ENCODE results near the gene PCGF5.
"Not testable (repeated sequence)": the region's sequence is repeated elsewhere in the genome, so short reads cannot be mapped to it uniquely, and the experiment has no call there.

PCGF5 gene

DNA sequence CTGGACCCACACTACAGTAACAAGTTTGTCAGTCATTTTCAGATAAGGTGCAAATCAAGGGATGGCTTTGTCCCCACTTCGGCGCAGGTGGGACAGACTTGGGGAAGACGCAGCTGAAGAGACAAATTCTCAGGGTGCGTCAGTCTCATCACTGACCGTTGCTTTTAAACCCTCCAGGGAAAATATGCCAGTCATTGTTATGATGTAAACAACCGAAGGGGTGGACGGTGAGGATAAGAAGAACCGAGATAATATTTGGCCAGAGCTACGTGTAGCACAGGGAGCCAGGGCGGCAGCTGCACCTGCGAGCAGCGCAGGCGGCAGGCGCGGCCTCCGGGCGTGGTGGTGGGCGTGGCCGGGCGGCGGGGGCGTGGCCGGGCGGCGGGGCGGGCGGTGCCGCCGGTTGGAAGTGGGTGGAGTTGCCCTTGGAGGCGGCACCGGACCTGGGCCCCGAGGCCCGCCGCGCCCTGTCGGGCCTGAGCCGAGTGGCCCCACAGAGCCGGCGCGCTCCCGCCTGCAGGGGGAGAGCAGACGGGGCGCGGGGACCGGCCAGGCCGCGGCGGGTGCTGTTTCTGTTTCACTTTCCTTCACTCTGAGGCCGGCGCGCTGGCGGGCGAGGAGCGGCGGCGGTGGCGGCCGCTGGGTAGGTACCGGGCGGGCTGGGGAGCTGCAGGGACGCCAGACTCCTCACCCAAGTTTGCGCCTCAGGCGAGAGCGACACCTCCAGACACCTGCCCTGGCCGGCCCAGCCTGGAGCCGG lies at the start of gene PCGF5:
PCGF5 (plus strand) TSS at position 470 of the 760 bp plus-strand sequence. CDS start 2,209 bp downstream, outside the sequence.
- no peak for FAIRE-seq

DNA sequence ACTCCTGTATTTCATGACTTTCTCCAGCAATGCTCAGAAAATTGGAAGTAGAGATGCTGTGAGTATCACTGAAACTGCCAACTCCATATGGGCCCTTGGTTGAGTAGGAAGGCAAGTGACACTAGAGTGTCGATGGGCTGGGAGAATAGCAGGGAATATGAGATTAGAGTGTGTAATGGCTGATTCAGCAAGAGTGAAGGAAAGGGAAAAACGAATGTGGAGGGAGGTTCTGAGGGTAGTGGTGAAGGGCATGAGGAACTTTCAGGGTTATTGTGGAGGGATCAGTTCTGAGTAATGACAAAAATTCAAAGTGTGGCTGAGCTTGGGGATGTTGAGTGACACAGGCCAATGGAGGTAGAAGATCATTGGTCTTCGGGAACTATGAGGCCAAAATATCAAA lies 49.0 kb upstream of the PCGF5 start:
- FAIRE-seq = no peak

DNA sequence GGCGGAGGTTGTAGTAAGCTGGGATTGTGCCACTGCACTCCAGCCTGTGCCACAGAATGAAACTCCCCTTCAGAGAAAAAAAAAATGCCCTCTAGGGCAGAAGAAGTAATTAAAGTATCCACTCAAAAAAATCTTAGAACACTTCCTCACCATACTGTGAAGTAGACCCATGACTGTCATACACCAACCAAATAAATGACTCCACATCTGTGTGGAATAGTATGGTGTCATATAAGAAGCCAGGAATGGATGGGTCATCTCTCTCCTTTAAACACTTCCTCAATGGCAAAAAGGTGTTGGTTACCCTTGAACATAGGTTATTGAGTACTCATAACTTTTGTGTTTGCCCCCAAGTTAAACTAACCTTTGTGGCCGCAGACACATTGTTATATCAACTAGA lies 48.1 kb upstream of the PCGF5 start:
- no peak for FAIRE-seq

DNA sequence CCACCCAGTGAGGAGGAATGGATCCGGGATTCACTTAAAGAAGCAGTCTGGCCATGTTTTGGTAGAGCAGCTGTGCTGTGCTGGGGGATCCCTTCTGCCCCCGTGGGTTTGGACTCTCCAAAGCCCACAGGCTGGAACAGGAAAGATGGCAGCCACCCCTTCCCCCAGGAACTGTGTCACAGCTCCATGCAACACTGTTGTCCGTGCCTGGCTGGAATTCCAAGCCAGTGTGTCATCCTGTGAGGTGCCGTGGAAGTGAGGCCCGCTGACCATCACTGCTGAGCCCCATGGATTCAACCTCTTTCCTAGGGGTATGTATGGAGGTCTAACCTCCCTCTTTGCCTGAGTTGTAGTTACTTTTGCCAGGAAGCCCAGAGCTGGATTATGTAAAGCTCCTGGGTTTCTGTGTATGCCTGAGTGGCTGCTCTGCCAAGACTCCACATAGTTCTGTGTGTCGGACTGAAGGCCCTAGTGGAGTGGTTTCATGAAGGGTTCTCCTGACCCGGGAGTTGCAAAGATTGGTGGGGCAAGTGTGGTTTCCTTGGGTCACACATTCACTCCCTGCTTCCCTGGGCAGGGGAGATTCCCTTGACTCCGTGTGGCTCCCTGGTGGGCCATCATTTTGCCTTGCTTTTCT lies 35.1 kb upstream of the PCGF5 start:
- FAIRE-seq = no peak

DNA sequence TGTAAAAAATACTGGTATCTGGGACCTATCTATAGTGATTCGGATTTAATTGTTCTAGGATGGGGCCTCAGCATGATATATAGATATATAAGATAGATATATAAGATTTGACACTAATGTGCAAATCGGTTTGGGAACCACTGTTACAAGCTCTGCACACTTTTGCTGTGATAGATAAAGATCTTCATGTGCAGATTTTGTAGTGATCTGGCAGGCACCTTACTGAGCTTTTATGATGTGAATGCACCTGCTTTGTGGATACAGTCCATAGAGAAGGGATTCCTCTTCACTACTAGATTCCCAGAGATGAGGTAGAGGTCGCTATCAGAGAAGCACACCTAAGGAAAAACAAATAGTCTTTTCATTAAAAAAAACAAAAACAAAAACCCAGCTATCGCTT lies 33.3 kb upstream of the PCGF5 start:
- no peak for FAIRE-seq

DNA sequence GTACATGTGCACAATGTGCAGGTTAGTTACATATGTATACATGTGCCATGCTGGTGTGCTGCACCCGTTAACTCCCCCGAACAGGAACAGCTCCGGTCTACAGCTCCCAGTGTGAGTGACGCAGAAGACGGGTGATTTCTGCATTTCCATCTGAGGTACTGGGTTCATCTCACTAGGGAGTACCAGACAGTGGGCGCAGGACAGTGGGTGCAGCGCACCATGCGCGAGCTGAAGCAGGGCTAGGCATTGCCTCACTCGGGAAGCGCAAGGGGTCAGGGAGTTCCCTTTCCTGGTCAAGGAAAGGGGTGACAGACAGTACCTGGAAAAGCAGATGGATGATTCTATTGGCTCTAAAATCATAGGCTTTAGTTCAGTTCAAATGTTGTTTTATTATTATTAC lies 32.5 kb upstream of the PCGF5 start:
- FAIRE-seq = not testable (repeated sequence)

DNA sequence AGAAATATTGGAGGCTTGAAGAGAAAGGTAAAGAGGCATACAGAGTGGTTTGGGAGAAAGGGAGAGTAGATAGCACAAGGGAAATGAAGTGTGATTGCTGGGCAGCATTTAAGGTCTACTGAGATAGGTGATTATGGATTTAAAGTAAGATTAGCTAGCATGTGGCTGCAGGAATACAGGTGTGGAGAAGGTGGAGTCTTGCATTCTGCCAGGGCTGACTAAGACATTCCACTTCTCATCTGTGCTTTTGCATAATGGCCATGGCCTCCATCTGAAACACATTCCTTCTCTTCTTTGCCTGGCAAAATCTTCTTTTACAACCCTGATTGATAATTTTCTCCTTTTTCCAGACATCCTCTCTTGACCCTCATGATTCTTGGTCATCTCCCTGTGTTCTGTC lies 31.6 kb upstream of the PCGF5 start:
- FAIRE-seq = no peak

DNA sequence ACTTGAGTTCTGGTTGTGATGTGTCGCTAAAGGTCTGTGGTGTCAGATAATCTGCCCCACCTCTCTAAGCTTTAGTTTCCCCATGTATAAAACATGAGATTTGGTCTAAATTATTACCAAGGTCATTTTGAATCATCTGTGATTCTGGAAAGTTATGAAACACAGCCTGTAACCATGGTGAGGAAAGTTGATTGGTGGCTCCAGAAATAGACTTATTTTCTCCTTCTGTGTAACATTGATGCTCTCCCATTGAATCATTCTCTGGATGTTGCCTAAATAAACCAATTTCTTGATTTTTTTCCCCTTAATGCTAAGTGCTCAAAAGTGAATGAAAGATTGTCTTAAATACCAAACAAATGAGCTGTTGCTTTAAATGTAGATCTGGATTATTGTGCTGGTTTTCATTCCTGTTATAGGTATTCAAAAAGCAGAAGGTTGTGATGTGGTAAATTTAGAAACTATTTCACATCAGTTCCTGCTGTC lies 30.0 kb upstream of the PCGF5 start:
- FAIRE-seq = no peak

DNA sequence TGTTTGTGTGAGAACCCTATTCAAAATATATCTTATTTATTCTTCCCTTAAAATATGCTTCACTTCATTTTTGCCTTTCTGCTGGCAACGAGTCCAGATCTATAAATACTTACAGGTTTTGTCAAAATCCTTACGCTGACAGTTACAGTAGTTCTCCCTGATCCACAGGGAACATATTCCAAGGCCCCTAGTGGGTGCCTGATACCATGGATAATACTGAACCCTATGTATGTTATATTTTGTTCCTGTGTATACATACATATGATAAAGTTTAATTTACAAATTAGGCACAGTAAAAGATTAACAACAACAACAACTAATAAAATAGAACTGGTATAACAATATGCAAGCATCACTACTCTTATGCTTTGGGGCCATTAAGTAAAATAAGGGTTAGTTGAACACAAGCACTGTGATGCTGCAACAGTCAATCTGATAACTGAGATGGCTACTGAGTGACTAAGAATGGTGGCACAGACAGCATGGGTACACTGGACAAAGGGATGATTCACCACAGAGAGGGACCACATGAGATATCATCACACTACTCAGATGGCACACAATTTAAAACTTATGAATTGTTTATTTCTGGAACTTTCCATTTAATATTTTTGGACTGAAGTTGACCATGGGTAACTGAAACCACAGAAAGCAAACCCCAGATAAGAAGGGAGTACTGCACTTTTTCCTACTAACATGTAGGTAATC lies 29.4 kb upstream of the PCGF5 start:
- no peak for FAIRE-seq

DNA sequence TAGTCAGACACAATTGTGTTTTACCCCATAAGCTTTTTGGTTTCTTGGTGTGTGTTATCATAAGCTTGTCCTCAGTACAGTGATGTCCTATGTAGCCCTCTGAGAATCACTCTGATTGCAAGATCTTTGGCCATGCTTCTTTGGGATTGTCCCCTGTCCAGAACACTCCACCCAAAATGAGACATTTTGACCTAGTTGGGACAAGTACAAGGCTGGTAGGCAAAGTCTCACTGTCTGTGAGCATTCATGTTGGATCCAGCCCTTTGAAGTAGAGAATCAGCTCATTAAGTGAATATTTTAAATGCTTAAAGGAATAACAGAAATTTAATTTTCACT lies 28.9 kb upstream of the PCGF5 start:
- no peak for FAIRE-seq

DNA sequence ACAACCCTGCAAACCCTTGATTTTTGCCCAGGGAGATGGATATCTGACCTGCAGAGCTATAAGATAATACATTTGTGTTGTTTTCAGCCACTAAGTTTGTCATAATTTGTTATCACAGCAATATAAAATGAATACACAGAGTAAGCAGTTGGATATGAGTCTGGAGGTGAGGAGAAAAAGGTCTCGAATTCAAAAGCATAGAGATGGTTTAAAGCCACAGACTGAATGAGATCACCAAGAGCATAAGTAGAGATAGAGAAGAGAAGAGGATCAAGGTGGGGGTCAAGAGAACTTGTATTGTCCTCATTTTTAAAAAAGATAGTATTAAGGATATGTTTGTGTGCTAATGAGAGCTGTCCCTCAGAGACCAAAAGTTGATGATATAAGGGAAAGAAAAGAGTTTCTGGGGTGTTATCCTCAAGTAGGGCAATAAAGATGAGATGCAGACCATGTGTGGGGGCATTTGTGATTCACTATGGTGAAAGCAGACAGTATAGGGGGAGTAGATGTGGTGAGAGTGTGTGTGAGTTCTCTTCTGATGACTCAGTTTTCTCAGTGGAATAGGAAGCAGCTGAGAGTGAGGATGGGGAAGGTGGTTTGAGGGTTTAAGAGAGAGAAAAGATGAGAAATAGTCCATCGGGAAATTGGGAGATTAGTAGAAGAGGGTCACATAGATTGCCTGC lies 25.8 kb upstream of the PCGF5 start:
- FAIRE-seq = no peak

DNA sequence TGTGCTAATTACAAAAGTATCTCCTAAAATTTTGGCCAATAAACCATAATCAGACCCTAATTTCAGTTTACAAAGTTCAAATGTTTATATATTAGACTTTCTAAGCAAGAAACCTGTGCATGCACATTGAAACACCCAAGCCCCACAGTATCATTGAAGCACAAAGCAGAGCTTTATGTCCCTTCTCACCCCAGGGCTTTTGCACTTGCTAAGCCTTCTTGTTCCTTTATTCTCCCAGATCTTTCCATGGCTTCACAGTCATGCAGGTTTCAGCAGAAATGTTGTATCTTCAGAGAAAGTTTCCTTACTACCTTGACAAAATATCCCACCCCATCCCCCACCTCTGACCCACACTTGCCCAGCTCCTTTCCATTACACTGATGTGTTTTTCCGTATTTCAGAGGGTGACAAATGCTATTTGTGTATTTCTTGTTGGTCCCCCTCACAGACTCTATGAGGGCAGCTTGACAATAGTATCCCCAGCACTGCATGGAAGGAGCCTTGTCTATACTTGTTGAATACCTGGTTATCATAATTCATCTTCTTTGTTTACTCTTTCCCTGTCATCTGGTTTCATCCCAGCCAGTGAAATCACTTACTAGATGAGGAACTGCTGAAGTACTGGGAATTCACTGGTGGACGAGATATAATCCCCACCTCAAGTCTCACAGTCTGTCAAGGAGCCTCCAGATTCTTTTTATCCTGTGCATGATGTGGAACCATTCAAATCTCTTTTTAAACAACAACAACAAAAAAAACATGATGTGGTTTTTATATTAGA lies 24.0 kb upstream of the PCGF5 start:
- FAIRE-seq = no peak

DNA sequence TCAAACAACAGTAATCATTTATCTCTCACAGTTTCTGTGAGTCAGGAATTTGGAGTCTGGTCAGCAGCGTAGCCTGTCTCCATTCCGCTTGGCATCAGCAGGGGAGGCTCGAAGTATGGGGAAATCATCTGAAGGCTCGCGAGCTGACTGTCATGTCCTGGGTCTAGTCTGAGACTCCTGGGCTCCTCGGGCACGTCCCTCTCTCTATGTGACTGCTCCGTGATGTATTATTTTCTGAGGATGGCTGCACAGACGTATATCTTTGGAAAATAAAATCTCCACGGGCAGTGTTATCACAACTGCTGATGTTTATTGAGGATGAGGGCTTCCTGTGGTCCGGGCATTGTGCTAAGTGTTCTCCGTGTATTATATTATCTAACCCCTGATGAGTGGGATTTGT lies 23.3 kb upstream of the PCGF5 start:
- no peak for FAIRE-seq

DNA sequence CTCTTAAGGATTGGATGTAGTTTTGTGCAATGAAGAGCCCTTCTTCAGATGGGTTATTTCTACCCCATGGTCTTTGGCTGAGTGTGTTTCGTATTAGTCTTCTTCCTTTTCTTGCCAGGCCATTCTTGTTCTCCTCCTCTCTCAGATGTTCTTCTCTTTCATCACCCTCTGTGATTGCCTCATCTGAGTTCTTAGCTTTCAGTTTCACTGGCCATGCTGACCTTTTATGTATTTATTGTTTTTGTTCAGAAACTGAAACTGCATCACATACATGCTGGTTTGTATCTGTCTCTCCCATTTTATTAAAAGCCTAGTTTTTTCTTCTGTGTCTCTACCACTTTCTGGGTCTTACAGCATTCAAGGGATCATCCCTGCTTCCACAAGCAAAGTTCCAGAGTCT lies 21.7 kb upstream of the PCGF5 start:
- no peak for FAIRE-seq

DNA sequence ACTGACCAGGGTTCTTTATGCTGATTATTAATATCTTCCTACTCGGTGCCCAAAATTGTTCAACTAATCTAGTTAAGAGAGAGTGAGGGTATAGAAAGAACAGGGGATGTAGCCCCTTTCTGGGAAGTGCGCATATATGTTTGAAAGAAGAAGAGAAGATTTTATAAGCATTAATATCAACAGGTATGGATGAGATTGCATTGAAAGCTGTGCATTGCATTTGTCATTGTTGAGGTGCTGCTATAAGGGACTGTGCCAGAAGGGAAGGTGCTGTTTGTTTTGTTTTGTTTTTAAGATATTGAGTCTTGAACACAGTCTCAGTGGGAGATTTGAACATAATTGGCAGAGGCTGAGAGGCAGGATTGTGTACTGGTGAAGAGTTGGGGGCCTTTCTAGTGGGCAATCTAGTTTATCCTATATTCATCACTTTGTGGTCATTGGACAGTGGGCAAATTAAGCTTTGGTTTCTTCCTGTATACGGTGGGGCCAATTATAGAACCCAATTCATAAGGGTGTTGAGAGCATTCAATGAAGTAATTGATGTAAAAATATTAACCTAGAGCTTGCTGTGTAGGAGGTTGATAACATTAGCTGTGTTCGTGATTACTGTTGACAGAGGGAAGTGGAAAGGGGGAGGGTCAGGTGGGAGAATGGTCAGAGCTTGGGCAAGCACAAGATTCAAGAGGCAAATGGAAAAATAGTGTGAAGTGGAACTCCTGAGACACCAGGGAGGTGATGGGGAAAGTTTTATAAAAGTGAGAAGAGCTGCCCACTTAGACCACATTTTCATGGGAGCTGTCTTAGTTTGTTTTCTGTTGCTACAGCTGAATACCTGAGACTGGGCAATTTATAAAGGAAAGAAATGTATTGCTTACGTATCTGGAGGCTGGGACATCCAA lies 19.9 kb upstream of the PCGF5 start:
- FAIRE-seq = no peak

DNA sequence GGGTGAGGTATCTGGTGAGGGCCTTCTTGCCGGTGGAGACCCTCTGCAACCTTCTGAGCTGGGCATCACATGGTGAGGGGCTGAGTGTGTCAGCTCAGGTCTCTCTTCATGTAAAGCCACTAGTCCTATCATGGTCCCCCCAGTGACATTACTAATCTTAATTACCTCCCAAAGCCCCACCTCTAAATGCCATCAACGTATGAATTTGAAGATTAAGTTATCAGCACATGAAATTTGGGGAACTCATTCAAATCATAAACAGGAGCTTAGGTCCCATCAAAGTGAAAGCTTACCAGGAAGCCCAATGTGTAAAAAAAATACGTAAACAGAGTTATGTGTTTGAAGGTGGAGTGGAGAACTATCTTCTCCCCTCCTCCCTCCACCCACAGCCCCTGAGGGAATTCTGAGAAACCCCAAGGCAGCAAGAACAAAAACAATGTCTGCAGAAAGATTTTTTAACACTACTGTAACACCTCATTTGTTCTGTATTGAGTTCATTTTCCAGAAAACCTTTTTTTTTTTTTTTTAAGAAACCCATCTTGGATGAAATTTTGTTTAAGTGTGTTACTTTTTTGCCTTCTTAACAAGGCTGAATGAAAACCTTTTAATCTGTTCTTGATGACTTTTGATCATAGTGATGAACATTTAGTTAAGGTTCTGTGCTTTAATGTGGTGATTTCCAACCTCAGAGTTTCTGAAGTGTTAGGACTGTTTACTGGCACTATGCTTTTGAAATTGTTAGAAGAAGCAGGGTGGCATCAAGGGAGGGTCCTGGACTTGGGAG lies 19.1 kb upstream of the PCGF5 start:
- peak; percentile 8 for FAIRE-seq

DNA sequence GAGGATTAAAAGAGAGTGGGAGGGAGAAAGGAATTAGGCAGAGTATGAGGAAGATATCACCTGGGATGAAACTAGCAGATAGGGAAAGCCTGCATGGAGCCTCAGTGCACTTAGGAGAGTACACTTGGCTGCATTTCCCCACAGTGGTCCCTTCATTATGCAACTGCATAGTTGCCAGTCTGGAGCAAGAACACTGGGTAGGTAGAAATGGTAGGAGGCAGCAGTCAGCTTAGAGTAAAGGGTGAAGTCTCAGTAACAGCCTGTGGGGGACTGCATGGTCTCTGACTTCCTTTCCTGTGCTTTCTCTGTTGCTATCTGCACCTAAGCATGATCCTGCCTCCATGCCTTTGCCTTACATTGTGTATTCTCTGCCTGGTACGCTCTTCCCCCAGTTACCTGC lies 14.0 kb upstream of the PCGF5 start:
- FAIRE-seq = no peak

DNA sequence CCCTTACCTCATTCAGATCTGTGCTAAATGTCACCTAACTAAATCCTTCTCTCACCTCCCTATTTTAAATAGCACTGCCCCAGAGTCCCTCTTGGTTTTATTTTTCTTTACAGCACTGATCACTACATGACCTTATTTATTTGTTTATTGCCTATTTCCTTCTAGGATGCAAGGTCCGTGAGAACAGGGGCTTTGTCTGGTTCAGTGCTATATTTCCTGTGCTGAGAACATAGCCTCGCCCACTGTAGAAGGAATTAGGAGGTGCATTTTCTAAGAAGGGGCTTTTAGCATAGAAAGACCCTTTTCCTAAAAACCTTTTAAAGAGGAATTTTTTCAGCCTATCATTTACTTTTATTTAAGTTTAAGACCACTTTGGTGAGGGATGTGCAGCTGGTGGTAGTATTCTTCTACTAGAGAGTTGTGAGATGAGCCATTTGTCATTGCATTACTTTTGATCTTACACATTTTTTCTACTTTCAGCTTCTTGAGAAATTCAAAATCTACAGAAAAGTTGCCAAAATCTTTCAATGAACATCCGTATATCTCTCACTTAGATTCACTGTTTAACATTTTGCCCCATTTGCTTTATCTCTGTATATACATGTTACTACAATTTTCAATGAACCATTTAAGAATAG lies 13.5 kb upstream of the PCGF5 start:
- FAIRE-seq = no peak

DNA sequence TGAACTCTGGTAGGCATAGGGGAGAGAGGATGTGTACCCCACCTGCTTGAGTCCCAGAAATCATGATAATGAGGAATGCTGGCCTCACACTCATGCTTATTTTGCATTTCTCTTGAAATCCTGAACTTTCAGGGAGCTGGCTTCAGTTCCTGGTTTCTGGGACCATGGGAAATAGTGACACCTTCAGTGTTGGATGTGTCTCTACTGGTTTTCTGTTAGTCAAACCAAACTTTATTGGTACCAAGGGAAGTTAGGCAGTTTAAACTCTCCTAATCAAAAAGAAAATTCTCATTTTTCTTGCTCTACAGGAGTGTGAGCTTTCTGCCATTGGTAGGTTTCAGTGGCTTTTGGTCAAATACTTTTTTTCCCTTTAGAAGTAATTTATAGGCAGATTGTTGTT lies 11.8 kb upstream of the PCGF5 start:
- no peak for FAIRE-seq

DNA sequence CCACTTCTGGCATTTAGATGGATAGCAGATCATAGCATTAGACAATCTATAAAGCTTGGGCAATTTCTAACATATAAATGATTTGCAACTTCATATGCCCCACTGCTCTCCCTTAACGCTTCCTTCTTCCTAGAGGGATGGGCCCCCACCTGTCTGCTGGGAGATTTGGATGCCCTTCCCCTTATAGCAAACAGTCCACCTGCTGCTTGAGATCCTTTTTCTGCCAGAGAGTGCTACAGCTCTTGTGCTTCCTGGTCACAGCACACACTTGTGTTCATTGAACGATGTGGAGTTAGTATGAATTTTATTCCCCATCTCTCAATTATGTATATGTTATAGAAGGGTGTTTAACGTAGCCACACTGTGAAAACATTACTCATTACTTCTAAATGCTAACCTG lies 10.4 kb upstream of the PCGF5 start:
- no peak for FAIRE-seq

Measured in endometrium (tissue), 2 donors.